ENCODE measurements around the gene CBX1. TPM values are rescaled to one million over a fixed set of nuclear protein-coding genes. Genes with fewer than 3 reads are reported as not detected.
A peak's percentile ranks its signal among the peaks of the same experiment; 100 is the strongest.

The CBX1 gene
- total RNA-seq, 2 donors from 2014 or later = 35.0 to 43.7 TPM

GRCh38 chr17:48046296-48046695 is 55.0 kb downstream of the CBX1 start:
- no peaks in the 10 kb centered on the region for H3K9me3 ChIP-seq
- no peak for DNase-seq (ENCODE audit: low spot score)
- TF ChIP-seq POLR2AphosphoS5 (IDR thresholded peaks at IDR 0.05) (no peak), CTCF (IDR thresholded peaks at IDR 0.05) (no peak), POLR2A (IDR thresholded peaks at IDR 0.05) (no peak)
- intact Hi-C loops (cut with DNase I) = no loop called here
- H3K4me1 ChIP-seq (replicated peaks) = peaks cover 26% of the 10 kb centered on the region
- H3K36me3 ChIP-seq = no peaks in the 10 kb centered on the region
- WGBS = 80% methylated on average over 7 of the region's 7 CpGs
- H3K4me3 ChIP-seq = no peak overlapping the region
- H3K27ac ChIP-seq = peak overlapping the region in 1 of 2 donors; percentile 98
- H3K27me3 ChIP-seq (replicated peaks; ENCODE audit: insufficient read depth) = no peaks in the 10 kb centered on the region

DNA sequence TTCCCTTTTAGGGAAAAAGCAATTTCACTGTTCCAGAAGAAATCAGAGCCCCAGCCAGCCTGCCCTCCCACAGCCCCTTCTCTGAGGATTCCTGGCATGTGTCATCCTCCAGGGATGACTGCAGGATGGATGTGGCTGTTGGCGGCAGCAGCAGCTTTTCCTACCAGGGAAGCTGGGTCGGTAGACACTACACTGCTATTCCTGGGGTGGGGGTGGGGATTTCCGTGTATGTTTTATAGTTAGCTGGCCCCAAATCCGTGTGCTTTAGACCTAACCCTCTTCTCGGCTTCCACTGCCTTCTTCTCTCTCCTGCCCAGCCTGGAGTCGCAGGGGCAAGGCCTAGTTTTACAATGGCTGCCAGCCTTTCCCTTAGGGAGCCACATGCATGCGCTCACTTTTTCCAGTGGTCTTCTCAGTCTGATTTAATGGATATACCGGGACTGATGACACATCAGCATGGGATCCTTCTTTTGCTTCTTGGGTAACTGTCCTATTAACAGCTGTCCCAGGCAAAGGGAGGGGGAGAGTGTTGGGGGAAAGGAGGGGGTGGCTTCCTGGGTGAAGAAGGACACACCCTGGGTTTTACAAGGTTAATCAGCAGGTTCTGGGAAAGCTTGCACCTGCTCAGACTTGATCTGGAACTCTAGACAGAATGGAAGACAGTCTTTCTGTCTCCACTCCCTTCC is 55.8 kb downstream of the CBX1 start:
- H3K36me3 ChIP-seq = no peaks in the 10 kb centered on the region
- H3K4me3 ChIP-seq = no peak overlapping the region
- peaks cover 19% of the 10 kb centered on the region for H3K4me1 ChIP-seq (replicated peaks)
- peak; percentile 76 for TF ChIP-seq POLR2AphosphoS5 (IDR thresholded peaks at IDR 0.05)
- TF ChIP-seq CTCF (IDR thresholded peaks at IDR 0.05) = no peak
- TF ChIP-seq POLR2A (IDR thresholded peaks at IDR 0.05) = peak; percentile 46
- DNase-seq (ENCODE audit: low spot score) = peak; percentile 65
- H3K9me3 ChIP-seq = no peaks in the 10 kb centered on the region
- intact Hi-C loops (cut with DNase I) = no loop called here
- no peaks in the 10 kb centered on the region for H3K27me3 ChIP-seq (replicated peaks; ENCODE audit: insufficient read depth)
- WGBS = 27% methylated on average over 7 of the region's 8 CpGs
- peak overlapping the region in 1 of 2 donors; percentile 98 for H3K27ac ChIP-seq

- Histone ChIP-seq H3K4me1 (replicated peaks) (peaks cover 13% of the 10 kb centered on the region), H3K4me3 (no peak overlapping the region), H3K9me3 (no peaks in the 10 kb centered on the region), H3K27me3 (replicated peaks; ENCODE audit: insufficient read depth) (no peaks in the 10 kb centered on the region), H3K27ac (no peak overlapping the region), H3K36me3 (no peaks in the 10 kb centered on the region)
- intact Hi-C loops (cut with DNase I) = no loop called here
- WGBS = 91% methylated on average over 4 of the region's 4 CpGs
- no peak for DNase-seq (ENCODE audit: low spot score)
- TF ChIP-seq CTCF (IDR thresholded peaks at IDR 0.05) (no peak), POLR2A (IDR thresholded peaks at IDR 0.05) (no peak), POLR2AphosphoS5 (IDR thresholded peaks at IDR 0.05) (no peak)
Observed at GRCh38 chr17:48044851-48045250, 56.4 kb downstream of the CBX1 start.

DNA sequence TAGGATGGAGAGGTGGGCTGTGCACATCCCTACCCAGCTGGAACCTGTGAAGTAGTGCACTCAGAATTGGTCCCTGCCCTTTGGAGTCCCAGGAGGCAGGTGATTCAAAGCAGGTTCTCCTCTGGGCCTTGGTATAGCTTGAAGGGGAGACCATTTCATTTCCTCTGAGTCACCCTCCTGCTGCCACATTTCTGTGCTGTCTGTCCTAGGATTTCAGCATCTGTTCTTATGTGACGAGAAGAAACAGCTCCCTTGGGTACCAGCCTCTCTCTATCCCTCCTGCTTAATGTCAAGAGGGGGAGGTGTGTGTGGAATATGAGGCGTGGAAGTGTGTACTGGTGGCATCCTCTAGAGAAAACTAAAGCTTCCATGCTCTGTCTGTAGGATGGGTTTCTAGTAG is 58.1 kb downstream of the CBX1 start:
- intact Hi-C loops (cut with DNase I) = no loop called here
- no peak for TF ChIP-seq CTCF (IDR thresholded peaks at IDR 0.05)
- no peak for TF ChIP-seq POLR2AphosphoS5 (IDR thresholded peaks at IDR 0.05)
- no peak for TF ChIP-seq POLR2A (IDR thresholded peaks at IDR 0.05)
- Histone ChIP-seq H3K36me3 (no peaks in the 10 kb centered on the region), H3K27me3 (replicated peaks; ENCODE audit: insufficient read depth) (no peaks in the 10 kb centered on the region), H3K4me3 (no peak overlapping the region), H3K4me1 (replicated peaks) (peaks cover 9% of the 10 kb centered on the region), H3K9me3 (no peaks in the 10 kb centered on the region), H3K27ac (no peak overlapping the region)
- DNase-seq (ENCODE audit: low spot score) = no peak
- 89% methylated on average over 2 of the region's 2 CpGs for WGBS

GRCh38 chr17:48038687-48039086 is 62.6 kb downstream of the CBX1 start:
- Histone ChIP-seq H3K4me3 (no peak overlapping the region), H3K9me3 (no peaks in the 10 kb centered on the region), H3K27ac (no peak overlapping the region), H3K4me1 (replicated peaks) (no peaks in the 10 kb centered on the region), H3K36me3 (no peaks in the 10 kb centered on the region), H3K27me3 (replicated peaks; ENCODE audit: insufficient read depth) (no peaks in the 10 kb centered on the region)
- no peak for DNase-seq (ENCODE audit: low spot score)
- 83% methylated on average over 2 of the region's 2 CpGs for WGBS
- TF ChIP-seq POLR2A (IDR thresholded peaks at IDR 0.05) = no peak
- TF ChIP-seq CTCF (IDR thresholded peaks at IDR 0.05) = no peak
- no peak for TF ChIP-seq POLR2AphosphoS5 (IDR thresholded peaks at IDR 0.05)
- intact Hi-C loops (cut with DNase I) = no loop called here

Measured in prostate gland (tissue), 2 donors.